Activated gamma-delta T cell treated with anti-CD3 and anti-CD28 coated beads, Interleukin-2, amount 50 U/mL, for 16 hours (primary cell): ENCODE measurements around the gene COL20A1.
A peak's percentile ranks its signal among the peaks of the same experiment; 100 is the strongest.
"Not testable (repeated sequence)": the region's sequence is repeated elsewhere in the genome, so short reads cannot be mapped to it uniquely, and the experiment has no call there.

Source experiments
- DNase-seq: peaks from one replicate; pipeline ENCODE4 v3.0.0-alpha.2; 2020; ENCODE audit warnings: low read depth

The COL20A1 gene

DNA sequence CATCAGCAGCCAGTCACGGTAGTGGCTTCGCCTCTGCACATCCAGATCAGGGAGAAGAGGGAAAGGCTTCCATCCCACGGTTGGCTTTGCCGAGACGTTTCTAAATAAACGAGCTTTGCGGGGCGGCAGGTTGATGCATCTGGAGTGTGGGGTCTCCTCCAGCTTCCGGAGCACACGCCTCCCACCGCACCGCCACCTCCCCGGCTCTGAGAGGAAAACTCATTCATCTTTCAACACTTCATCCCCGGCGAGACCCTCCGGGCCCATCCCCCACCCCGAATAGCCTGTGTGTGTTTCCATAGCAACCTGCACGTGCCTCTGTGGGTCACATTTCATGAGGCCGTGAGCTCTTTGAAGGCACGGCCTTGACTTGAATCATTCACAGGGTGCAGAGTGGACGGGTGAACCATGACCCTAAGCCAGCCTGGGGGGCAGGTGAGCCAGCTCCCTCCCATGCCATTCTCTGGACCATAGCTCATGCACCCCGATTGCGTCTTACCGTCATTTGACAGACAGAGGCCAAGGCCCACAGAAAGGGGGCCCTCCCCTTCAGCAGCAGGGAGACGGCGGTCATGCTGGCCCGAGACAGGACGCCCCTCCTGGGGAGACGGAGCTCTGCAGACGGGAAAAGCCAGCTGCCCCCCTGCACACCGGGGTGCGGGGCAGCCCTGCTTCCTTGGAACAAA is 84.4 kb downstream of the COL20A1 start:
- DNase-seq, result no peak

DNA sequence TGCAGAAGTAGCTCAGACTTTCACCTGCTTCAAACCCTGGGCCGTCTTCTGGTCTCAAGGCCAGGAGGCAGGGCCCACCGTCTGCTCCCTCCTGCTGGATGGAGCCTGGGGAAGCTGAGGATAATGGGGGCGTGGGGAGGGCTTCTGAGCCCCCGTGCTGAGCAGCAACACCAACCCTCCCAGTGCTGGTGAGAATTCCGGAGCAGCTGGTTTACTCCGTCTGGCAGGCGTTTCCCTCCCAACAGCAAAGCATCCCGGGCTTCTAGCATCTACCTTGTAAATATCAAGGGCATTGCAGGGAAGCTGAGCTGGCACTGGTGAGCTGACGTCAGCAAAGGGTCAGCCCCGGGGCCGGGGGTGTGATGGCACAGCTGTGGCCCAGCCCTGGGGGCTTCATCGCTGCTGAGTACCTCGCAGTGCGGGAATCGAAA is 85.0 kb downstream of the COL20A1 start:
- no peak for DNase-seq

DNA sequence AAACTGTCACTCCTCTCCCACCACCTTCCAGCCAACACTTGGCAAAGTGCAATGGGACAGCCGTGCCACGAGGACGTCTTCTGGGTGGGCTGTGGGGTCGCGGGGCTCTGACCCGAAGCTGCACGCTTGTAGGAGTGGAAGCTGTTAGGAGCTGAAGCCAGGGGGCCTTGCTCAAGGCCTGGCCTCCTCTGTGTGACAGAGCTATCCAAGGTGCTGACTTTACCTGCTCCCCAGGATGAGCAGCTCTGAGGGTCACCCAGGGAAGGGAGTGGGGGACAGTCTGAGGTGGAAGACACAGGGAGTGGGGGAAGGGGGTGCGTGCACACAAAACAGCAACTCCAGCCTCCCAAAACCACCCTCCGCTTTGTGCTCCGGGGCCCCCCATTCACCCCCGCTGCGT is 85.6 kb downstream of the COL20A1 start:
- DNase-seq, result no peak

DNA sequence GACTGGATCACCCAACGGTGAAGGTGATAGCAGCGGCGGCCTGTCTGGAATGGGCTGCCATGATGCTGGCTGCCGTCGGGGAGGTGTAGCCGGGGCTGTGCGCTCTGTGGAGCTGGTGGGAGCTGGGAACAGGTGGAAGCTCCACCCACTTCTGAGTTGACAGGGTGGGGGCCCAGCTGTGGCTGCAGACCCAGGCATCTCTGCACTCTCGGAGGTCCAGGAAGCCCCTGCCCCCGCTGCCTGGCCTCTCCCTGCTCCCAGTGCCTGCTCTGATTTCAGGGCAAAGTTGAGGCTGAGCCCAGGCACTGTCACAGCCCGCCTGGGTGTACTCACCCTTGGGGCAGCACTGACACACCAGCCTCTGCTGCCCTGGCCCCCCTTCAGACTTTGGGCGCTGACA is 86.3 kb downstream of the COL20A1 start:
- no peak for DNase-seq

DNA sequence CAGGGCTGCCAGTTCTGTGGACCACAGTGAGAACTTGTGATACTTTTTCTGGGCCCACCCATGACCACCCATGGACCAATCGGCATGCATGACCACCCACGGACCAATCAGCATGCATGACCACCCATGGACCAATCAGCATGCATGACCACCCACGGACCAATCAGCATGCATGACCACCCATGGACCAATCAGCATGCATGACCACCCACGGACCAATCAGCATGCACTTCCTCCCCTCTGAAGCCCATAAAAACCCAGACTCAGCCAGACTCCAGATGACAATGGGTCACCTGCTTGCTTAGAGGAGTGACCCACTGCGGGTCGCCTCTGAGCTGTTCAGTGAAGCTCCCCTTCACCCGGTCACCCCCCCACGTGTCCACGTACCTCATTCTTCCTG is 86.9 kb downstream of the COL20A1 start:
- not testable (repeated sequence) for DNase-seq

DNA sequence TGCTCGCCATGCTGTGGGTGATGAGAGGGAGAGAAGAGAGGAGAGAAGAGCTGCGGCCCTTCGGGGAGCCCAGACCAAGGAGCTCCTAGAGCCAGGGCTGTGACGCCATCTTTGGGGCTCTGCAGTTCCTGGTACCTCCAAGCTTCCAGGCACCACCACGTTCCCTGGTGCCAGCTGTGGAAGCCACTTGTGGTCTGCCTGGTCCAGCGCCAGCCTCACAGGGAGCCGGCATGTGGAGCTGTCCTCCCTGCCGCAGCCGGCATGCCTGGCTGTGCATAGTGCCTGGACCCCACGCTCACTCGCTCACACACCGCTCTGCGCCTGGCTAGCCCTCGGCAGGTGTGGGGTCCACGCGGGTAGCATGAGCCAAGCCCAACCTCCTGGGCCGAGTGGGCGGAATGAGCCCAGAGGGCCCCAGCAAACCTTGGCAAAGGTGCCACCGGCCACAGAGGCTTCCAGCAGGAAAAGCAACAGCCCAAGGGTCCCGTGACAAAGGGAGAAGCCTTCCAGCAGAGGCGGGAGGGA is 87.4 kb downstream of the COL20A1 start:
- no peak for DNase-seq

DNA sequence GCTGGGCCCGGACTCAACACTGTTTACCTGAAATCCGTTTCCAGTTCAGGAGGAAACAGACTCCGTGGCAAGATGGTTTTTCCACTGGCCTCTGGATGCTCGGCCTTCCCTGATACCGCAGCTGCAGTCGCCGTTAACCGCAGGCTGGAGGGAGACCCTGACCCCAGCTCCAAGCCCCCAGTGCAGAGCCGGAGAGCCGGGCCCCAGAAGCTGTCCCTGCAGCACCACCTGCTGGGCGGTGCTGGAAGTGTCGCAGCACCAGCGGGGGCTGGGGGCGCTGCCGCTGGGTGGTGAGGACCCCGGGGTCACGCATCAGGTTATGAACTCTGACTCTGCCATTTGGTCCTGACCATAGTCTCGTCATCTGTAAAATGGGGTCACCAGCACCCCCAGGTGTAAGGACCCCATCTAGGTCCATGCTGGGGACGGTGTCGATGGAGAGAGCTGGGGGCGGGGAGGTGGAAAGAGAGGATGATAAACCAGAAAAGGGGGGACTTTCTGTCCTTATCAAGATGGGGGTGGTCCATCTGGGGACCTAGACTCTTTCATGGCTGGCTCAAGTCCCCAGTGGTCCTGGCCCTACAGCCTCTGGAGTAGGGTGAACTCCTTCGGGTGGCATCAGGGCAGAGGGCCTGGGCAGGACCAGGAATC is 88.9 kb downstream of the COL20A1 start:
- DNase-seq, result peak; percentile 9

DNA sequence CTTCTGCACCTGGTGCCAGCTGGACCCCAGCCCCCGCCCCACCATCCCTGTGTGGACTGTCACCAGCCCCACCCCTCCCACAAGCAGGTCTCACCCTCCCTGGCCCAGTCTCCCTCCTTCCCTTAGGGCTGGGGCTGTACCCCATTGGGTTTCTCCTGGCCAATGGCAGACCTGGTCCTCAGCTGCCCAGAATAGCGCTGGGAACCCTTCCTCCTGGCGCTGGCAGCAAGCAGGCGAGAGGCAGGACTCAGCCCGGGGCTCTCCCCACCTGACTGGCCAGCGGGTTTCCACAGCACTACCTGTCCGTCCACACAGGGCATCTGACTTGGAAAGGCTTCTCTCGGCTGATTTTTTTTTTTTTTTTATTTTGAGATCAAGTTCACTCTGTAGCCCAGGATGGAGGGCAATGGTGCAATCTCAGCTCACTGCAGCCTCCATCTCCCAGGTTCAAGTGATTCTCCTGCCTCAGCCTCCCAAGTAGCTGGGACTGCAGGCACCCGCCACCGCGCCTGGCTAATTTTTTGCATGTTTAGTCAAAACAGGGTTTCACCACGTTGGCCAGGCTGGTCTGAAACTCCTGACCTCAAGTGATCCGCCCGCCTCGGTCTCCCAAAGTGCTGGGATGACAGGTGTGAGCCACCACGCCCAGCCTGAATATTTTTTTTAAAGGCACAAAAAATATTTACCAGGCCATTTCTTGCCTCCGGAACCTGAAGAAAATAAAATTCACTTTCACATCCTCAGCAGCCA is 89.7 kb downstream of the COL20A1 start:
- DNase-seq, result no peak

DNA sequence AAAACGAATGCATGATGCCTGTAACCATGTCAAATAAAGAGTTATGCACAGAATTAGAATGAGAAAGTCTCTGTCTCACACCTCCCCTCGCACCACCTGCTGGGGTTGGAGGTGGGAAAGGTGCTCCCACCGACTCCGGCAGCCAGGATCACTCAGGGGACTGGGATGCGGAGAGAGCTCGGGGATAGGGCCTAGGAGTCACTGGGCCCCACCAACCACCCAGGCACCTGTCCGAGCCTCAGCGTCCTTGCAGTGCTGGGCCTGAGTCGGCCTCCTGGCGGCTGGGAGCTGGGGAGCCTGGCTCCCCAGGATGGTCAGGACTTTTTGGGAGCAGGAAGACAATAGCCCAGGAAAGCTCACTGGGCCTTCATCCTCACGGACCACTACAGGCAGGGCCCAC is 90.6 kb downstream of the COL20A1 start:
- DNase-seq, result no peak

DNA sequence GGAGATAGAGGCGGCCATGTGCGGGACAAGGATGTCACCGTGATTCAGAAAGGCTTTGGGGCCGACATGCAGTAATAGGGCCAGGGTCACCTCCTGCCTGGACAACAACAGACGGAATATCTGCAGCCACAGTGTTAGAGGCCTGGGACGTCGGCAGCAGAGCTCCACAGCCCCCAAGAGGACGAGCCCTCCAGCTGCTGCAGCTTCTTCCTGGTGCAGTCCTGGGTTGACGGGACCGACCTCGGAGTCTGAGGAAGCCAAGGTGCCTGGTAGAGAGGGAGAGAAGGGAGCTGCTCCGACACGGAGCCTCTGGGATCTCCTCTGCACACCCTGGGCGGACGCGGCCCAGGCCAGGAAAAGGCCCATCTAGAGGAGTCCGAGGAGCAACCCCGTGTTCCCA is 91.3 kb downstream of the COL20A1 start:
- no peak for DNase-seq
